Left kidney (tissue), 2 donors: ENCODE results near the gene TMEM163. TPM values are rescaled to one million over a fixed set of nuclear protein-coding genes. Genes with fewer than 3 reads are reported as not detected.
"Not testable (repeated sequence)": the region's sequence is repeated elsewhere in the genome, so short reads cannot be mapped to it uniquely, and the experiment has no call there.

Source experiments
- DNase-seq: peaks from one replicate; pipeline ENCODE4 v3.0.0-alpha.2; 2013
- polyA plus RNA-seq: library from polyadenylated mRNA; unstranded; fragments of 120-200 nt; gene quantifications from one replicate; pipeline ENCODE4 v1.2.1, GENCODE V29; 2013; ENCODE audit not compliant: insufficient read length

TMEM163 gene
- polyA plus RNA-seq, 1 donor, result 1.6 TPM

GRCh38 chr2:134723742-134724141 lies 4.9 kb upstream of the TMEM163 start:
- not testable (repeated sequence) for DNase-seq

- DNase-seq, result no peak
Measured at GRCh38 chr2:134722728-134723127, 3.9 kb upstream of the TMEM163 start.

- no peak for DNase-seq
Measured at GRCh38 chr2:134721596-134721995, 2.8 kb upstream of the TMEM163 start.

- no peak for DNase-seq
Measured at GRCh38 chr2:134718023-134718816, 580 bp downstream of the TMEM163 start.

GRCh38 chr2:134717286-134718022 lies 1.3 kb downstream of the TMEM163 start:
- DNase-seq, result no peak

GRCh38 chr2:134716721-134717243 lies 2.0 kb downstream of the TMEM163 start:
- no peak for DNase-seq

GRCh38 chr2:134715932-134716643 lies 2.7 kb downstream of the TMEM163 start:
- no peak for DNase-seq

- no peak for DNase-seq
Measured at GRCh38 chr2:134714228-134714627, 4.6 kb downstream of the TMEM163 start.

- DNase-seq, result no peak
Measured at GRCh38 chr2:134713606-134714005, 5.2 kb downstream of the TMEM163 start.

- DNase-seq, result no peak
Measured at GRCh38 chr2:134713176-134713575, 5.6 kb downstream of the TMEM163 start.

- no peak for DNase-seq
Measured at GRCh38 chr2:134712736-134713135, 6.1 kb downstream of the TMEM163 start.

- DNase-seq, result no peak
Measured at GRCh38 chr2:134712299-134712698, 6.5 kb downstream of the TMEM163 start.

GRCh38 chr2:134711692-134712091 lies 7.1 kb downstream of the TMEM163 start:
- no peak for DNase-seq

- no peak for DNase-seq
Measured at GRCh38 chr2:134707330-134707676, 11.5 kb downstream of the TMEM163 start.

GRCh38 chr2:134706587-134707329 lies 12.0 kb downstream of the TMEM163 start:
- no peak for DNase-seq

GRCh38 chr2:134705861-134706586 lies 12.8 kb downstream of the TMEM163 start:
- no peak for DNase-seq

GRCh38 chr2:134704173-134704572 lies 14.6 kb downstream of the TMEM163 start:
- no peak for DNase-seq

- DNase-seq, result no peak
Measured at GRCh38 chr2:134703426-134703825, 15.4 kb downstream of the TMEM163 start.

GRCh38 chr2:134700730-134701129 lies 18.1 kb downstream of the TMEM163 start:
- DNase-seq, result no peak

- DNase-seq, result no peak
Measured at GRCh38 chr2:134694411-134694810, 24.4 kb downstream of the TMEM163 start.
